Neuronal stem cell (in vitro differentiated cells): ENCODE measurements around the gene CFAP57.

ENCODE experiments used
- DNase-seq: peaks from one replicate; pipeline ENCODE4 v3.0.0-alpha.2; 2013; ENCODE audit warnings: low spot score
- H2AFZ ChIP-seq: one replicate; pipeline ENCODE4 v1.6.1; 2013; ENCODE audit warnings: mild to moderate bottlenecking, low read length, inconsistent platforms
- H2AK5ac ChIP-seq: 2 replicates; pipeline ENCODE4 v1.6.1; 2013; ENCODE audit warnings: low read depth, mild to moderate bottlenecking, inconsistent platforms, low read length, moderate library complexity, mixed read lengths
- H2BK120ac ChIP-seq: 2 replicates; pipeline ENCODE4 v1.6.1; 2013; ENCODE audit warnings: low read depth, mild to moderate bottlenecking, inconsistent platforms, low read length, moderate library complexity, mixed read lengths
- H2BK12ac ChIP-seq: one replicate; pipeline ENCODE4 v1.6.1; 2013; ENCODE audit warnings: low read length, inconsistent platforms
- H2BK15ac ChIP-seq: 2 replicates; pipeline ENCODE4 v1.6.1; 2013; ENCODE audit warnings: mild to moderate bottlenecking, low read length, inconsistent platforms, mixed read lengths
- H2BK5ac ChIP-seq: one replicate; pipeline ENCODE4 v1.6.1; 2013; ENCODE audit warnings: inconsistent platforms, mild to moderate bottlenecking, low read length, moderate library complexity
- H3K14ac ChIP-seq: one replicate; pipeline ENCODE4 v1.6.1; 2013; ENCODE audit warnings: low read length, inconsistent platforms
- H3K18ac ChIP-seq: 2 replicates; pipeline ENCODE4 v1.6.1; 2013; ENCODE audit warnings: low read length, inconsistent platforms
- H3K23ac ChIP-seq: 2 replicates; pipeline ENCODE4 v1.6.1; 2013; ENCODE audit warnings: low read depth, mild to moderate bottlenecking, mixed read lengths, low read length, inconsistent platforms; ENCODE audit not compliant: poor library complexity
- H3K27ac ChIP-seq: replicated peaks from 3 replicates; pipeline ENCODE4 v1.5.1; 2013; ENCODE audit warnings: low read length, inconsistent platforms
- H3K27me3 ChIP-seq, 3 experiments: 2 replicates each; pipeline ENCODE4 v1.6.1; 2013; ENCODE audit warnings: low read length in 3 of 3, mild to moderate bottlenecking in 2 of 3, inconsistent platforms in 1 of 3, low read depth in 1 of 3, mixed read lengths in 1 of 3, moderate library complexity in 1 of 3; ENCODE audit not compliant: control insufficient read depth in 3 of 3, insufficient read depth in 3 of 3
- H3K36me3 ChIP-seq, 2 donors: replicated peaks in 1 of 2; 2 replicates each; pipeline ENCODE4 v1.6.1; 2013; ENCODE audit warnings: low read length in 2 of 2; ENCODE audit not compliant: control insufficient read depth in 2 of 2, insufficient read depth in 2 of 2
- H3K4ac ChIP-seq: 2 replicates; pipeline ENCODE4 v1.6.1; 2013; ENCODE audit warnings: inconsistent platforms, mild to moderate bottlenecking, low read length, moderate library complexity
- H3K4me1 ChIP-seq, 2 donors: 1 replicate in 1 of 2; 2 replicates in 1 of 2; pipeline ENCODE4 v1.6.1; 2013; ENCODE audit warnings: low read length in 2 of 2, low read depth in 1 of 2; ENCODE audit not compliant: control insufficient read depth in 2 of 2, insufficient read depth in 1 of 2
- H3K4me2 ChIP-seq: one replicate; pipeline ENCODE4 v1.6.1; 2013; ENCODE audit warnings: mild to moderate bottlenecking, low read length, inconsistent platforms; ENCODE audit not compliant: insufficient read depth, poor library complexity, severe bottlenecking
- H3K4me3 ChIP-seq, 2 donors: 2 replicates each; pipeline ENCODE4 v1.5.1; 2013; ENCODE audit warnings: low read length in 2 of 2, mild to moderate bottlenecking in 2 of 2, inconsistent platforms in 1 of 2, moderate library complexity in 1 of 2
- H3K79me1 ChIP-seq: one replicate; pipeline ENCODE4 v1.6.1; 2013; ENCODE audit warnings: low read depth, mild to moderate bottlenecking, inconsistent platforms, low read length, moderate library complexity
- H3K9ac ChIP-seq: one replicate; pipeline ENCODE4 v1.6.1; 2013; ENCODE audit warnings: mild to moderate bottlenecking, low read depth, low read length, inconsistent platforms; ENCODE audit not compliant: poor library complexity
- H3K9me3 ChIP-seq, 2 donors: replicated peaks in 1 of 2; 2 replicates each; pipeline versions ENCODE3 to v1.6.1; 2013; ENCODE audit warnings: low read length in 2 of 2, mild to moderate bottlenecking in 2 of 2, inconsistent platforms in 1 of 2, low read depth in 1 of 2, mixed read lengths in 1 of 2, moderate library complexity in 1 of 2; ENCODE audit not compliant: control insufficient read depth in 2 of 2, insufficient read depth in 1 of 2
- H4K8ac ChIP-seq: one replicate; pipeline ENCODE4 v1.6.1; 2013; ENCODE audit warnings: low read depth, mild to moderate bottlenecking, inconsistent platforms, low read length, moderate library complexity
- H4K91ac ChIP-seq: one replicate; pipeline ENCODE4 v1.6.1; 2013; ENCODE audit warnings: low read length, low read depth, mild to moderate bottlenecking, inconsistent platforms; ENCODE audit not compliant: poor library complexity
- WGBS, 2 donors: extraction: QIAGEN DNeasy Blood & Tissue Kit; methylation state at CpG; one replicate each; pipeline ENCODE4 v1.1.7; 2013; ENCODE audit warnings: missing lambda C conversion rate in 2 of 2, mixed read lengths in 1 of 2; ENCODE audit not compliant: insufficient read length in 2 of 2, insufficient replicate concordance in 1 of 2; ENCODE audit errors: extremely low coverage in 2 of 2; 5-methylcytosine and 5-hydroxymethylcytosine counted together

Gene CFAP57

DNA sequence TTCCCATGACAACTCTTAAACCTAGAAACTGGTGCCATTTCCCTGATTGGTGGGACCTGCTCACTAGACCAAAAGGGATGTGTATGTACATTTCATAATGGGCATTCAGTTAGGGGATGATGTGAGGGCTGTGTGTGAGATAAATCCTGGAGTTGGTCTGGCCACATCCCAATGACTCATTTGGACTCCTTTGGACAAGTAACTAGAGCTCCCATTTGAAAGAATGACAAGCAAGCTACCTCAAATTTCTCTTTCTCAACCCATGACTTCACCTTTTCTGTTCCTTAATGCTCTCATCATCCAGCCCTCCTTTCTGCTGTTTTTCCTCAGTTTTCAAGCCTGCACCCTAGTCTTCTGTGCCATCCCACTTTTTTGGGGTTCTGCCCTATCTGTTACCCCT, 27.9 kb upstream of the CFAP57 start:
- H3K79me1 ChIP-seq = no peaks in the 10 kb centered on the region
- H4K8ac ChIP-seq = no peak overlapping the region
- no peak overlapping the region for H3K18ac ChIP-seq
- no peak overlapping the region for H3K27ac ChIP-seq
- no peak overlapping the region for H4K91ac ChIP-seq
- no peak overlapping the region for H3K4ac ChIP-seq
- H3K4me2 ChIP-seq = no peak overlapping the region
- no peaks in the 10 kb centered on the region for H3K36me3 ChIP-seq
- H2BK120ac ChIP-seq = no peak overlapping the region
- no peak for DNase-seq
- no peak overlapping the region for H3K9ac ChIP-seq
- H3K23ac ChIP-seq = no peak overlapping the region
- H2BK15ac ChIP-seq = no peak overlapping the region
- no peak overlapping the region for H3K4me3 ChIP-seq
- H3K4me1 ChIP-seq = peaks cover 2 to 4% of the 10 kb centered on the region in 2 donors
- H3K9me3 ChIP-seq = peaks cover 0 to 18% of the 10 kb centered on the region in 2 donors
- no peak overlapping the region for H2AFZ ChIP-seq
- no peak overlapping the region for H2BK12ac ChIP-seq
- peaks cover 0 to 3% (median 0%) of the 10 kb centered on the region in 3 experiments for H3K27me3 ChIP-seq
- H2BK5ac ChIP-seq = no peak overlapping the region
- no peak overlapping the region for H3K14ac ChIP-seq
- no peak overlapping the region for H2AK5ac ChIP-seq

DNA sequence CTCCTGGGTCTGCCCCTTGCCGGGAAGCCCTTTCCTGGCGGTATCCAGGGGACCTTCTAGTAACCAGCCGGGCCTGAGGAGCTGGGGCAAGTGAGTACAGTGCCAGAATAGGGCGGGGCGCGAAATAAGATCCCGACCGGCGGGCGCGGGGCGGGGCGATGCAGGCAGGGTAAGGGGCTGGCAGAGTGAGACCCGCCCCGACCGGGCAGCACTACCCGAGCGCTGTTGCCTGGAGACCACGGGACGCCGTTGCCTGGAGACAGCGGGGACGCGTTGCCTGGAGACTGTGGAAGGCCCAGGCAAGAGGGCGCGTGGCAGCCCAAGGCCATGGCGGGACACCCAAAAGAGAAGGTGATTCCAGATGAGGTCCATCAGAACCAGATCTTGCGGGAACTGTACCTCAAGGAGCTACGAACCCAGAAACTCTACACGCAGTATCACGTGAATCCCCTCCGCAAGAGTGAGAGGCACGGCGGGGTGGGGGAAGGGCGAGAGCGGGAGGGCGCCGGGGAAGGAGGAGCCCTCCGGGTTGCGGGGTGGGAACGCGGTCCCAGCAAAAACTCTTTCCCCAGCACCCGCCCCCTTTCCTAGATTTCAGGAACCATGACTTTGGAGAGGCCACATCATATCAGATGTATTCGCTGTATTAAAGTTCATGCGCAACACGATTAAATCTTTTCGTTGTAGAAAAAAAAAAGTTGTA, 24.4 kb upstream of the CFAP57 start:
- Histone ChIP-seq H2BK120ac (no peak overlapping the region), H2AFZ (peak overlapping the region; percentile 71), H3K79me1 (no peaks in the 10 kb centered on the region), H3K27me3 (peaks cover 0 to 5% (median 0%) of the 10 kb centered on the region in 3 experiments), H3K9me3 (no peaks in the 10 kb centered on the region), H3K4me3 (peak overlapping the region; percentile 49 to 82), H3K23ac (no peak overlapping the region), H3K14ac (no peak overlapping the region), H3K27ac (no peak overlapping the region), H2AK5ac (no peak overlapping the region), H4K8ac (no peak overlapping the region), H3K4ac (no peak overlapping the region), H4K91ac (no peak overlapping the region), H3K36me3 (no peaks in the 10 kb centered on the region), H2BK12ac (no peak overlapping the region), H3K4me2 (peak overlapping the region; percentile 75), H3K9ac (no peak overlapping the region), H2BK15ac (no peak overlapping the region), H3K18ac (no peak overlapping the region), H2BK5ac (no peak overlapping the region), H3K4me1 (peaks cover 2 to 6% of the 10 kb centered on the region in 2 donors)
- WGBS, 2 donors = no CpG with 5 or more reads among the region's 47 CpGs
- peak; percentile 91 for DNase-seq

DNA sequence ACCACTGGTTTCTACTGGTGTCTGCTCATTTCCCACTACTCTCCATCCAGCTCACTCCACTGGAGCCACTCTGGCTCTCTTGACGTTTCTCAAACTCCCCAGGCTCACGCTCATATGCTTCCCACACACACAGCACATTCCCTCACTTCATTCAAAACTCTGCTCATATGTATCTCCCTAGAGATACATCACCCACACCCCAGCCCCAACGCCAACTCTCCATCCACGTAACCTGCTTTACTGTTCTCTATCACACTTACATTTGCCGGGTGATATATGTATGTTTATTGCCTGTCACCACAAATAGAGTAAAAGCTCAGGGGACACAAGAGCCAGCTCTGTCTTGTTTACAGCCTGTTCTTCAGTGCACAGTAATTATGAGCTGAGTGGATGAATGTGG, 22.2 kb upstream of the CFAP57 start:
- Histone ChIP-seq H3K9ac (no peak overlapping the region), H3K36me3 (no peaks in the 10 kb centered on the region), H3K4ac (no peak overlapping the region), H2BK12ac (no peak overlapping the region), H3K9me3 (no peaks in the 10 kb centered on the region), H3K27ac (no peak overlapping the region), H2AFZ (no peak overlapping the region), H3K14ac (no peak overlapping the region), H3K27me3 (peaks cover 0 to 5% (median 0%) of the 10 kb centered on the region in 3 experiments), H3K23ac (no peak overlapping the region), H2BK5ac (no peak overlapping the region), H3K4me3 (no peak overlapping the region), H4K91ac (no peak overlapping the region), H3K18ac (no peak overlapping the region), H3K4me1 (peaks cover 2 to 6% of the 10 kb centered on the region in 2 donors), H2BK120ac (no peak overlapping the region), H4K8ac (no peak overlapping the region), H2BK15ac (no peak overlapping the region), H3K79me1 (no peaks in the 10 kb centered on the region), H3K4me2 (no peak overlapping the region), H2AK5ac (no peak overlapping the region)
- no CpG with 5 or more reads among the region's 5 CpGs for WGBS, 2 donors
- DNase-seq = no peak

DNA sequence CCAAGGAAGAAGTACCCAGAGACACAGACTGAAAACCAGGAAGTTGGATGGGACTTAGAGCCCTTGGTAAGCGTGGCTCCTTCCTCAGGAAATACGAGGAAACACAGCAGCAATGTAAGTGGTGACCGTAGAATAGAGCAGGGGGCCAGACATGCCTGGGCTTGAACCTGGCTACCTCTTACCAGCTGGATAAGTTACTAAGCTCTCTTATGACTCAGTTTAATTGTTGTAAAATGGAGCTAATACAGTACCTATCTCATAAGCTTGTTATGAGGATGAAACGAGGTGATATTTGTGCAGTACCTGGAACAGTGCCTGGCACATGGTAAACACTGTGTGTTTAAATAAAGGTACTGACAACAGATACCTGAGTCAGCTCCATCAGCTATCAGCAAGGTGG, 19.3 kb upstream of the CFAP57 start:
- Histone ChIP-seq H2BK15ac (no peak overlapping the region), H3K14ac (no peak overlapping the region), H2AFZ (peak overlapping the region; percentile 30), H3K4ac (no peak overlapping the region), H3K79me1 (no peaks in the 10 kb centered on the region), H3K9me3 (peaks cover 0 to 4% of the 10 kb centered on the region in 2 donors), H3K4me2 (no peak overlapping the region), H2BK120ac (no peak overlapping the region), H2AK5ac (no peak overlapping the region), H3K9ac (no peak overlapping the region), H3K4me3 (no peak overlapping the region), H3K18ac (no peak overlapping the region), H3K27ac (no peak overlapping the region), H4K8ac (no peak overlapping the region), H2BK5ac (no peak overlapping the region), H3K23ac (no peak overlapping the region), H2BK12ac (no peak overlapping the region), H4K91ac (no peak overlapping the region), H3K27me3 (peaks cover 0 to 5% (median 0%) of the 10 kb centered on the region in 3 experiments), H3K4me1 (peaks cover 2 to 5% of the 10 kb centered on the region in 2 donors), H3K36me3 (no peaks in the 10 kb centered on the region)
- WGBS, 2 donors = no CpG with 5 or more reads among the region's 4 CpGs
- DNase-seq = no peak
